Measurements from ENCODE around the gene SMCO4. TPM values are rescaled to one million over a fixed set of nuclear protein-coding genes. Genes with fewer than 3 reads are reported as not detected.

The SMCO4 gene
- total RNA-seq, 1 donor from 2014 or later, result 2.6 TPM

DNA sequence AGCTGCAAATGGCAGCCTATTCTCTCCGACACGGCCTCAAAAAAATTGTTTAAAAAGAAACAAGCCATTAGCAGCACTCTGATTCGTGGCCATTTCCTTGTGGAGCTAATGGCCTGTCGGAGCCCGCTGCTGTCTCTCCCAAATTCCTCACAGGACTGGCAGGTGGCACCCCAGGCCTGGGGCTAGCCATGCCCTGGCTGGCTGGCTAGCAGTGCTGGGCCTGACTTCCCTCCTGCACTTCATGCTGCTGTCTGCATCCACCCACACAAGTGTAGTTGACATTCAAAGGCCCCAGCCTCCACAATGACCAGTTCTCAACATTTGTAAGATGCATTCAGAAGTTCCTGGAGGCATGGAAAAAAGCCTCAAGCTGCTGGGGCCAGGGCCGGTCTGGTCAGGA is 61.5 kb downstream of the SMCO4 start:
- peaks cover 0 to 8% (median 0%) of the 10 kb centered on the region in 3 donors for H3K36me3 ChIP-seq (ENCODE audit: control insufficient read depth in 3 of 3, insufficient read depth in 3 of 3, low read length in 3 of 3)
- no peaks in the 10 kb centered on the region for H3K27me3 ChIP-seq (ENCODE audit: control insufficient read depth in 3 of 3, insufficient read depth in 3 of 3, low read length in 3 of 3)
- no peak overlapping the region for H3K27ac ChIP-seq (ENCODE audit: low read depth, low read length)
- no peak overlapping the region for H3K4me3 ChIP-seq (ENCODE audit: low read length in 3 of 3)
- H3K9ac ChIP-seq (ENCODE audit: low read depth in 1 of 3, low read length in 3 of 3), result no peak overlapping the region
- no peaks in the 10 kb centered on the region for H3K9me3 ChIP-seq (ENCODE audit: control insufficient read depth in 3 of 3, low read length in 3 of 3)
- H3K4me1 ChIP-seq (ENCODE audit: control insufficient read depth in 3 of 3, insufficient read depth in 3 of 3, low read length in 3 of 3), result peaks cover 3 to 5% (median 4%) of the 10 kb centered on the region in 3 donors

- Histone ChIP-seq H3K4me1 (ENCODE audit: control insufficient read depth in 3 of 3, insufficient read depth in 3 of 3, low read length in 3 of 3) (peaks cover 3 to 5% (median 4%) of the 10 kb centered on the region in 3 donors), H3K9me3 (ENCODE audit: control insufficient read depth in 3 of 3, low read length in 3 of 3) (no peaks in the 10 kb centered on the region), H3K9ac (ENCODE audit: low read depth in 1 of 3, low read length in 3 of 3) (no peak overlapping the region), H3K4me3 (ENCODE audit: low read length in 3 of 3) (no peak overlapping the region), H3K36me3 (ENCODE audit: control insufficient read depth in 3 of 3, insufficient read depth in 3 of 3, low read length in 3 of 3) (peaks cover 0 to 8% (median 0%) of the 10 kb centered on the region in 3 donors), H3K27me3 (ENCODE audit: control insufficient read depth in 3 of 3, insufficient read depth in 3 of 3, low read length in 3 of 3) (no peaks in the 10 kb centered on the region), H3K27ac (ENCODE audit: low read depth, low read length) (no peak overlapping the region)
Measured at GRCh38 chr11:93481279-93481678, 61.9 kb downstream of the SMCO4 start.

- no peak overlapping the region for H3K27ac ChIP-seq (ENCODE audit: low read depth, low read length)
- H3K4me1 ChIP-seq (ENCODE audit: control insufficient read depth in 3 of 3, insufficient read depth in 3 of 3, low read length in 3 of 3), result peaks cover 3 to 5% (median 4%) of the 10 kb centered on the region in 3 donors
- no peaks in the 10 kb centered on the region for H3K9me3 ChIP-seq (ENCODE audit: control insufficient read depth in 3 of 3, low read length in 3 of 3)
- H3K9ac ChIP-seq (ENCODE audit: low read depth in 1 of 3, low read length in 3 of 3), result no peak overlapping the region
- H3K27me3 ChIP-seq (ENCODE audit: control insufficient read depth in 3 of 3, insufficient read depth in 3 of 3, low read length in 3 of 3), result no peaks in the 10 kb centered on the region
- peaks cover 0 to 8% (median 0%) of the 10 kb centered on the region in 3 donors for H3K36me3 ChIP-seq (ENCODE audit: control insufficient read depth in 3 of 3, insufficient read depth in 3 of 3, low read length in 3 of 3)
- no peak overlapping the region for H3K4me3 ChIP-seq (ENCODE audit: low read length in 3 of 3)
Measured at GRCh38 chr11:93480756-93481155, 62.4 kb downstream of the SMCO4 start.

DNA sequence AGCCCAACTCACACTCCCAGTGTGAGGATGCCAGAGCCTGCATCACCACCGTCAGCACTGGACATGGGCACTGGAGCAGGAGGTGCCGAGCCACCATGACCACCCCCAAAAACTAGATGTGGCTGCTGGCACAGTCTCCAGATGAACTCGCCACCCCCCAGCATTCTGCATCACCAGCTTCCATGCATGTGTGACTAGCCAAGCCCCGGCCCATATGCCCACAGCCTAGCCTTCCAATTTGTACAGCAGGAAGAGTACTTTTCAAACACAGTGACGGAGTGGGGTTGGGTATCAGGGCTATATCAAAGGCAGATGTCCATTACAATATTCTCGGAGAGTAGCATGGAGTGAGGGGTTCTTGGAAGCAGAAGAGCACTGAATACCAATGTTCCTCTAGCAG is 62.9 kb downstream of the SMCO4 start:
- H3K27me3 ChIP-seq (ENCODE audit: control insufficient read depth in 3 of 3, insufficient read depth in 3 of 3, low read length in 3 of 3), result no peaks in the 10 kb centered on the region
- H3K27ac ChIP-seq (ENCODE audit: low read depth, low read length), result no peak overlapping the region
- H3K4me3 ChIP-seq (ENCODE audit: low read length in 3 of 3), result no peak overlapping the region
- peaks cover 0 to 8% (median 0%) of the 10 kb centered on the region in 3 donors for H3K36me3 ChIP-seq (ENCODE audit: control insufficient read depth in 3 of 3, insufficient read depth in 3 of 3, low read length in 3 of 3)
- peaks cover 1 to 3% (median 3%) of the 10 kb centered on the region in 3 donors for H3K4me1 ChIP-seq (ENCODE audit: control insufficient read depth in 3 of 3, insufficient read depth in 3 of 3, low read length in 3 of 3)
- H3K9me3 ChIP-seq (ENCODE audit: control insufficient read depth in 3 of 3, low read length in 3 of 3), result no peaks in the 10 kb centered on the region
- H3K9ac ChIP-seq (ENCODE audit: low read depth in 1 of 3, low read length in 3 of 3), result no peak overlapping the region

- H3K9me3 ChIP-seq (ENCODE audit: control insufficient read depth in 3 of 3, low read length in 3 of 3), result no peaks in the 10 kb centered on the region
- H3K27me3 ChIP-seq (ENCODE audit: control insufficient read depth in 3 of 3, insufficient read depth in 3 of 3, low read length in 3 of 3), result no peaks in the 10 kb centered on the region
- no peak overlapping the region for H3K4me3 ChIP-seq (ENCODE audit: low read length in 3 of 3)
- no peak overlapping the region for H3K27ac ChIP-seq (ENCODE audit: low read depth, low read length)
- no peaks in the 10 kb centered on the region for H3K4me1 ChIP-seq (ENCODE audit: control insufficient read depth in 3 of 3, insufficient read depth in 3 of 3, low read length in 3 of 3)
- H3K36me3 ChIP-seq (ENCODE audit: control insufficient read depth in 3 of 3, insufficient read depth in 3 of 3, low read length in 3 of 3), result peaks cover 0 to 8% (median 0%) of the 10 kb centered on the region in 3 donors
- H3K9ac ChIP-seq (ENCODE audit: low read depth in 1 of 3, low read length in 3 of 3), result no peak overlapping the region
Measured at GRCh38 chr11:93478841-93479240, 64.3 kb downstream of the SMCO4 start.

- Histone ChIP-seq H3K9ac (ENCODE audit: low read depth in 1 of 3, low read length in 3 of 3) (no peak overlapping the region), H3K27me3 (ENCODE audit: control insufficient read depth in 3 of 3, insufficient read depth in 3 of 3, low read length in 3 of 3) (no peaks in the 10 kb centered on the region), H3K9me3 (ENCODE audit: control insufficient read depth in 3 of 3, low read length in 3 of 3) (no peaks in the 10 kb centered on the region), H3K4me1 (ENCODE audit: control insufficient read depth in 3 of 3, insufficient read depth in 3 of 3, low read length in 3 of 3) (no peaks in the 10 kb centered on the region), H3K4me3 (ENCODE audit: low read length in 3 of 3) (no peak overlapping the region), H3K36me3 (ENCODE audit: control insufficient read depth in 3 of 3, insufficient read depth in 3 of 3, low read length in 3 of 3) (peaks cover 0 to 8% (median 0%) of the 10 kb centered on the region in 3 donors), H3K27ac (ENCODE audit: low read depth, low read length) (no peak overlapping the region)
Measured at GRCh38 chr11:93477684-93478234, 65.4 kb downstream of the SMCO4 start.

GRCh38 chr11:93476796-93477195 is 66.4 kb downstream of the SMCO4 start:
- no peak overlapping the region for H3K9ac ChIP-seq (ENCODE audit: low read depth in 1 of 3, low read length in 3 of 3)
- no peak overlapping the region for H3K27ac ChIP-seq (ENCODE audit: low read depth, low read length)
- H3K4me3 ChIP-seq (ENCODE audit: low read length in 3 of 3), result no peak overlapping the region

DNA sequence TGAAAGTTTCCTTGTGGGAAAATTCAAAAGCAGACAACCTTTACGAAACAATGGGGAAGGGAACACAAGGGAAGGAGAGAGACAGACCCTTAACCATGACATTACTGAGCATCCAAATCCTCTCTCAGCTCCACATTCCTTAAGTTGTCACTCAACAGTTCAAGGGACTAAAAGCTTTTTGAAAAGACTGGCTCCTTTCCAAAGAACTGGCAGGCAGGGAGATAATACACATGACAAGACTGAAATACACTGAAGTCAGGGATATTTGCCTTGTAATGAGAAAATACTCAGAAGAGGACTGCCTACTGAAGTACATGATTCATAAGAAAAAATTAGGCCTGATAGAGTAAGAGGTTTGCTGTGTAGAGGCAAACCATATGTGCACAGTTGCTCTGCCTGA is 69.1 kb downstream of the SMCO4 start:
- H3K4me1 ChIP-seq (ENCODE audit: control insufficient read depth in 3 of 3, insufficient read depth in 3 of 3, low read length in 3 of 3), result no peaks in the 10 kb centered on the region
- no peaks in the 10 kb centered on the region for H3K9me3 ChIP-seq (ENCODE audit: control insufficient read depth in 3 of 3, low read length in 3 of 3)
- H3K27me3 ChIP-seq (ENCODE audit: control insufficient read depth in 3 of 3, insufficient read depth in 3 of 3, low read length in 3 of 3), result no peaks in the 10 kb centered on the region
- H3K9ac ChIP-seq (ENCODE audit: low read depth in 1 of 3, low read length in 3 of 3), result no peak overlapping the region
- no peak overlapping the region for H3K4me3 ChIP-seq (ENCODE audit: low read length in 3 of 3)
- H3K27ac ChIP-seq (ENCODE audit: low read depth, low read length), result no peak overlapping the region
- peaks cover 0 to 4% (median 0%) of the 10 kb centered on the region in 3 donors for H3K36me3 ChIP-seq (ENCODE audit: control insufficient read depth in 3 of 3, insufficient read depth in 3 of 3, low read length in 3 of 3)

More at GRCh38 chr11:93476796-93477195, 66.4 kb downstream of the SMCO4 start:
- Histone ChIP-seq H3K36me3 (ENCODE audit: control insufficient read depth in 3 of 3, insufficient read depth in 3 of 3, low read length in 3 of 3) (peaks cover 0 to 8% (median 0%) of the 10 kb centered on the region in 3 donors), H3K4me1 (ENCODE audit: control insufficient read depth in 3 of 3, insufficient read depth in 3 of 3, low read length in 3 of 3) (no peaks in the 10 kb centered on the region), H3K27me3 (ENCODE audit: control insufficient read depth in 3 of 3, insufficient read depth in 3 of 3, low read length in 3 of 3) (no peaks in the 10 kb centered on the region), H3K9me3 (ENCODE audit: control insufficient read depth in 3 of 3, low read length in 3 of 3) (no peaks in the 10 kb centered on the region)

GRCh38 chr11:93468290-93468689 is 74.9 kb downstream of the SMCO4 start:
- no peak overlapping the region for H3K27ac ChIP-seq (ENCODE audit: low read depth, low read length)
- H3K36me3 ChIP-seq (ENCODE audit: control insufficient read depth in 3 of 3, insufficient read depth in 3 of 3, low read length in 3 of 3), result no peaks in the 10 kb centered on the region
- H3K9me3 ChIP-seq (ENCODE audit: control insufficient read depth in 3 of 3, low read length in 3 of 3), result no peaks in the 10 kb centered on the region
- H3K27me3 ChIP-seq (ENCODE audit: control insufficient read depth in 3 of 3, insufficient read depth in 3 of 3, low read length in 3 of 3), result no peaks in the 10 kb centered on the region
- no peak overlapping the region for H3K4me3 ChIP-seq (ENCODE audit: low read length in 3 of 3)
- H3K9ac ChIP-seq (ENCODE audit: low read depth in 1 of 3, low read length in 3 of 3), result no peak overlapping the region
- H3K4me1 ChIP-seq (ENCODE audit: control insufficient read depth in 3 of 3, insufficient read depth in 3 of 3, low read length in 3 of 3), result no peaks in the 10 kb centered on the region

DNA sequence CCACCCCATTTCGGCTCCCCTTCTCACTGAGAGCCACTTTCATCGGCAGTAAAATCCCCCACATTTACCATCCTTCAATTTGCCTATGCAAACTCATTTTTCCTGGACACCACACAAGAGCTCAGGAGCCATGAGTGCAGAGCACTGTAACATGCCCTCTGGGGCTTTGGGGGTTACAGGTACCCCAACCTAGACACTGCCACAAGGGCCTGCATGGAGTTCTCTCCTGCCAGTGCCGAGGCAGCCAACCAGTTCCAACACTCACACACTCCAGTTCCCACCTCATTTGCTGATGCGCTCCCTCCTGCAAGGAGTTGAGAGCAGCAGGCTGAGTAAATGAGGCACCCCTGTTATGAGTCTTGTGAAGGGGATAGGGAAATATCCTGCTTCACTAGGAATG is 76.1 kb downstream of the SMCO4 start:
- no peaks in the 10 kb centered on the region for H3K4me1 ChIP-seq (ENCODE audit: control insufficient read depth in 3 of 3, insufficient read depth in 3 of 3, low read length in 3 of 3)
- no peaks in the 10 kb centered on the region for H3K27me3 ChIP-seq (ENCODE audit: control insufficient read depth in 3 of 3, insufficient read depth in 3 of 3, low read length in 3 of 3)

More for the DNA sequence above, 76.1 kb downstream of the SMCO4 start:
- H3K4me3 ChIP-seq (ENCODE audit: low read length in 3 of 3), result no peak overlapping the region
- H3K9ac ChIP-seq (ENCODE audit: low read depth in 1 of 3, low read length in 3 of 3), result no peak overlapping the region
- H3K9me3 ChIP-seq (ENCODE audit: control insufficient read depth in 3 of 3, low read length in 3 of 3), result no peaks in the 10 kb centered on the region
- no peak overlapping the region for H3K27ac ChIP-seq (ENCODE audit: low read depth, low read length)
- H3K36me3 ChIP-seq (ENCODE audit: control insufficient read depth in 3 of 3, insufficient read depth in 3 of 3, low read length in 3 of 3), result no peaks in the 10 kb centered on the region
